Muscle of leg (tissue), 11 donors: ENCODE data around the gene MC2R. TPM values are rescaled to one million over a fixed set of nuclear protein-coding genes. Genes with fewer than 3 reads are reported as not detected.

ENCODE experiments used
- DNase-seq: peaks from one replicate; pipeline ENCODE4 v3.0.0; 2013
- H3K27ac ChIP-seq: one replicate; pipeline ENCODE4 v1.5.1; 2013; ENCODE audit warnings: mild to moderate bottlenecking, low read length, control low read depth
- H3K27me3 ChIP-seq: one replicate; pipeline ENCODE4 v1.6.1; 2013; ENCODE audit warnings: low read length; ENCODE audit not compliant: control insufficient read depth, insufficient read depth
- H3K36me3 ChIP-seq: one replicate; pipeline ENCODE4 v1.6.1; 2013; ENCODE audit warnings: low read length; ENCODE audit not compliant: control insufficient read depth, insufficient read depth
- H3K4me1 ChIP-seq: one replicate; pipeline ENCODE4 v1.6.1; 2013; ENCODE audit warnings: low read length; ENCODE audit not compliant: control insufficient read depth, insufficient read depth
- H3K4me3 ChIP-seq: one replicate; pipeline ENCODE4 v1.5.1; 2013; ENCODE audit warnings: low read length, control low read depth
- H3K9me3 ChIP-seq: replicated peaks from 2 replicates; pipeline ENCODE4 v1.6.1; 2013; ENCODE audit warnings: low read depth, low read length; ENCODE audit not compliant: control insufficient read depth
- WGBS: methylation state at CpG from one replicate; pipeline ENCODE4 v1.1.5; 2013; ENCODE audit warnings: missing lambda C conversion rate; ENCODE audit not compliant: insufficient coverage; 5-methylcytosine and 5-hydroxymethylcytosine counted together
- polyA plus RNA-seq, 8 donors: library from polyadenylated mRNA; unstranded; fragments of 120-200 nt; gene quantifications; one replicate each; pipeline versions ENCODE4 v1.2.1 to v1.2.3, GENCODE V29; 2013; ENCODE audit warnings: inconsistent platforms in 1 of 8, low replicate concordance in 1 of 8; ENCODE audit not compliant: insufficient read length in 8 of 8, insufficient read depth in 1 of 8
- total RNA-seq: library from RNA; stranded (reverse); fragments of 120-200 nt; gene quantifications from one replicate; pipeline ENCODE4 v1.2.4, GENCODE V29; 2013

The MC2R gene
- total and polyA plus RNA-seq, 9 donors, result 0.05 to 0.83 (median 0.18) TPM; not detected in 1

DNA sequence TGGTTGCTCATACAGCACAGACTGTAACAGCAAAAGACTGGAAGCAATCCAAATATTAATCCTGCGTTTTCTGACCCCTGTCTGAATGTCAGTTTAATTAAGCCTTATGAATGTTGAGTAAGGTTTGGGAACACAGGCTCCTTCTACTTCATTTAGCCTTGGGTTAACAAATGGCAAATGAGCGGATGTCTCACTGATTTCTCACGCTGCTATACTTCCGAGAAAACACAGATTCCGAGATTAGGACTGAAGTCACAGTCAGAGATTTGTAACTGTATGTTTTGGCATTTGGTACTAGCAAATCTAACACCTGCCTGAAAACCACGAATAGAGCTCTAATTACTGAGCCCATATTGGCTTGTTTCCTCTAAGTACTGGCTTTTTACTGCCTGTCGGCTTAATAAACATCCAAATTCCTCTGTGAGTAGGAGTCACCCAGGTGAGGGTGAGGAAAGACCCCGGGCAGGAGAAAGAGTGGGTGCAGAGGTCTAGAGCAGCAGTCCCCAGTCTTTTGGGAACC lies 80.8 kb downstream of the MC2R start:
- H3K27me3 ChIP-seq, result peaks cover 5% of the 10 kb centered on the region
- WGBS, result no CpG with 5 or more reads among the region's 8 CpGs
- DNase-seq, result no peak

More for the DNA sequence above, 80.8 kb downstream of the MC2R start:
- Histone ChIP-seq H3K9me3 (no peaks in the 10 kb centered on the region), H3K4me1 (no peaks in the 10 kb centered on the region), H3K27ac (no peak overlapping the region), H3K36me3 (no peaks in the 10 kb centered on the region), H3K4me3 (no peak overlapping the region)

Other genes starting within 250 kb of the MC2R start
- 28.8 TPM for gene FAM210A, start 189.0 kb downstream of the MC2R start, total RNA-seq
- gene FAM210A, start 189.0 kb downstream of the MC2R start, polyA plus RNA-seq, result 10 to 100 TPM; 20.9 to 30.3 (median 23.8) TPM
- gene RNMT, start 188.9 kb downstream of the MC2R start, total RNA-seq, result 31.4 TPM
- 10 to 100 TPM; 30.4 to 41.8 (median 33.5) TPM for gene RNMT, start 188.9 kb downstream of the MC2R start, polyA plus RNA-seq
- 2.9 TPM for gene MC5R, start 91.4 kb downstream of the MC2R start, total RNA-seq
- 1 to 10 TPM in 6 of 8 donors, under 1 TPM in 2; 0.79 to 7.3 (median 2.1) TPM for gene MC5R, start 91.4 kb downstream of the MC2R start, polyA plus RNA-seq
- 9.2 TPM for gene ZNF519, start 216.9 kb upstream of the MC2R start, total RNA-seq
- gene ZNF519, start 216.9 kb upstream of the MC2R start, polyA plus RNA-seq, result 1 to 10 TPM; 5.4 to 9.5 (median 6.9) TPM